C4-2B (cell line): Measurements from ENCODE around the gene TMEM214.

Experiments
- CTCF ChIP-seq: fragments of 450-650 bp; conservative IDR thresholded peaks from 2 replicates; pipeline ENCODE4 v1.5.1; 2017; ENCODE audit warnings: mild to moderate bottlenecking
- ZFX ChIP-seq: fragments of 450-650 bp; IDR thresholded peaks from 2 replicates; pipeline ENCODE4 v1.6.1; 2017

- TF ChIP-seq CTCF (no peak), ZFX (no peak)
Observed at GRCh38 chr2:27009716-27010115, 23.0 kb upstream of the TMEM214 start.
